ENCODE data around the gene UROC1. TPM values are rescaled to one million over a fixed set of nuclear protein-coding genes. Genes with fewer than 3 reads are reported as not detected.
A peak's percentile ranks its signal among the peaks of the same experiment; 100 is the strongest.

The UROC1 gene
- total RNA-seq, 1 donor from 2014 or later, result not detected

DNA sequence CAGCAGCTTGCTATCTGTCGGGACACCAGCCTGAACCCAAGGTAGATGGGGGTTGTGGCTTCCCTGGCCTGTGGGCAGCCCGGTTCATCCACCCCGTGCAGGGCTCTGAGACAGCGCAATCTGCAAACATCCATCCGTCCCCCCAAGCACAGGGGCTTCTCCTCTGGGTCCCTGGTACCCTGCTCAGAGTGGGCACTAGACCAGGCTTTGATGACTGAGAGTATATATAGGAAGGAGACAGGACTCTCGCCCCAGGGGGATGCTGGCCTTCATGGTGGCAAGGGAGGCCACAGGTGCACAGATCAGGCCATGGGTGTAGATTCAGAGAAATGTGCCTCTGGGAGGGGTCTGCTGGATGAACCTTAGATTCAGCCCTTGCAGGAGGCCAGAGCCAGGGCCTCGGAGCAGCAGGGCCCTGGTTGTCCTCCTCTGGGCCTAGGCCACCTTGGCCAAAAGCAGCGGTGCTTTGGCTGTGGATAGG lies 82.6 kb downstream of the UROC1 start:
- no peaks in the 10 kb centered on the region for H3K27me3 ChIP-seq (ENCODE audit: control insufficient read depth, insufficient read depth, low read length)
- peaks cover 11% of the 10 kb centered on the region for H3K36me3 ChIP-seq (ENCODE audit: control insufficient read depth, insufficient read depth, low read length)
- no peak overlapping the region for H3K4me3 ChIP-seq (ENCODE audit: low read depth, low read length)
- DNase-seq (ENCODE audit: low read depth) (no peak), FAIRE-seq (no peak)
- TF ChIP-seq, protein P1, sequence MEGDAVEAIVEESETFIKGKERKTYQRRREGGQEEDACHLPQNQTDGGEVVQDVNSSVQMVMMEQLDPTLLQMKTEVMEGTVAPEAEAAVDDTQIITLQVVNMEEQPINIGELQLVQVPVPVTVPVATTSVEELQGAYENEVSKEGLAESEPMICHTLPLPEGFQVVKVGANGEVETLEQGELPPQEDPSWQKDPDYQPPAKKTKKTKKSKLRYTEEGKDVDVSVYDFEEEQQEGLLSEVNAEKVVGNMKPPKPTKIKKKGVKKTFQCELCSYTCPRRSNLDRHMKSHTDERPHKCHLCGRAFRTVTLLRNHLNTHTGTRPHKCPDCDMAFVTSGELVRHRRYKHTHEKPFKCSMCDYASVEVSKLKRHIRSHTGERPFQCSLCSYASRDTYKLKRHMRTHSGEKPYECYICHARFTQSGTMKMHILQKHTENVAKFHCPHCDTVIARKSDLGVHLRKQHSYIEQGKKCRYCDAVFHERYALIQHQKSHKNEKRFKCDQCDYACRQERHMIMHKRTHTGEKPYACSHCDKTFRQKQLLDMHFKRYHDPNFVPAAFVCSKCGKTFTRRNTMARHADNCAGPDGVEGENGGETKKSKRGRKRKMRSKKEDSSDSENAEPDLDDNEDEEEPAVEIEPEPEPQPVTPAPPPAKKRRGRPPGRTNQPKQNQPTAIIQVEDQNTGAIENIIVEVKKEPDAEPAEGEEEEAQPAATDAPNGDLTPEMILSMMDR (IDR thresholded peaks at IDR 0.05; ENCODE audit: insufficient read depth, low read length, severe bottlenecking), result no peak

DNA sequence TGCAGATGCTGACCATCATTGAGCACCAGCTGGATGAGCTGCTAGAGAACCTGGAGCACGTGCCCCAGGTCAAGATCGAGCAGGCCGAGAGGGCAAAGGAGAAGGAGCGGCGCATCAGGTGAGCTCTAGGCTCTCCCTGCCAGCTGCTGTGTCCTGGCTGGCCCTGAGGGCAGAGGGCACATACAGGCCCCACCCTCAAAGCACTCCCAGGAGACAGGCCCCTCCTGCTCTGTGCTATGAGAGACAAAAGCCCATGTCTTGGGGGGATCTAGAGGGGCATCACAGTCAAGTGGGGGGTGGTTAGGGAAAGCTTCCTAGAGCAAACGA lies 83.3 kb downstream of the UROC1 start:
- no peak for FAIRE-seq

DNA sequence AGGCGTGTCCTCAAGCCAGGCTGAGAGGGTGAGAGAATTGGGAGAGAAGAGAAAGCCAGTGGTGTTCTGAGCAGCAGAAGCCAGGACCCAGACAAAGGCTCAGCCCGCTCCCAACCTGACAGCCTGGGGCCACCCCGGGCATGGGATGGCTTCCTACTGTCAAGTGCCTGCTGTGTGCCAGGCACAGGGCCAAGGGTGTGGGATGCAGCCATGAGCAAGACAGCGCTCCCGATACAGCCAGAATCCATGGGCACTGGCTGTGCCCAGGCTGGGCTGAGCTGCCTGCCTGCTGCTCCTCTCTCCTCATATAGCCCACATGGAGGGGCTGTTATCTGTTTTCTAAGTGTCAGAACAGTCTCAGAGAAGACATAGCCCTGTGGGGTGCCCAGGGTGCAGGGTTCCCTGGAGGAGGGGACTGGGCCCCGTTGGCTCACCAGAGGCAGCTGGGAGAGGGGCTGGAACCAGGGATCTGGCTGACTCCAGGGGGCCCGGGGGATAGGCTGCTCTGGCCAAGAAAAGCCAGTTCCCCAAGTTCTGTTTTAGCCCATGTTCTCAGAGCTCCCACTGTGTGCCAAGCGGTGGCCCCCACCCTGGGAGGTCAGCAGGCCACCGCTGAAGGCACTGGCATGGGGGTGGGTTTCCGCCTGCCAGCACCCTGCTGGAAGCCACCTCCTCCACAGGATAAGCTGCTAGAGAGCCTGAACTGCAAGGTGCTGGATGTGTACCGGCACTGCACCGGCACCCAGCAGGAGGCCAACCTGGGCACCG lies 83.9 kb downstream of the UROC1 start:
- Histone ChIP-seq H3K27me3 (ENCODE audit: control insufficient read depth, insufficient read depth, low read length) (no peaks in the 10 kb centered on the region), H3K4me3 (ENCODE audit: low read depth, low read length) (no peak overlapping the region), H3K36me3 (ENCODE audit: control insufficient read depth, insufficient read depth, low read length) (peaks cover 9% of the 10 kb centered on the region)
- TF ChIP-seq, protein P1 (IDR thresholded peaks at IDR 0.05; ENCODE audit: insufficient read depth, low read length, severe bottlenecking), result no peak
- no peak for DNase-seq (ENCODE audit: low read depth)
- no peak for FAIRE-seq

More for the DNA sequence above, 83.3 kb downstream of the UROC1 start:
- TF ChIP-seq, protein P1 (IDR thresholded peaks at IDR 0.05; ENCODE audit: insufficient read depth, low read length, severe bottlenecking), result no peak
- no peak for DNase-seq (ENCODE audit: low read depth)
- Histone ChIP-seq H3K4me3 (ENCODE audit: low read depth, low read length) (no peak overlapping the region), H3K36me3 (ENCODE audit: control insufficient read depth, insufficient read depth, low read length) (peaks cover 9% of the 10 kb centered on the region), H3K27me3 (ENCODE audit: control insufficient read depth, insufficient read depth, low read length) (no peaks in the 10 kb centered on the region)

DNA sequence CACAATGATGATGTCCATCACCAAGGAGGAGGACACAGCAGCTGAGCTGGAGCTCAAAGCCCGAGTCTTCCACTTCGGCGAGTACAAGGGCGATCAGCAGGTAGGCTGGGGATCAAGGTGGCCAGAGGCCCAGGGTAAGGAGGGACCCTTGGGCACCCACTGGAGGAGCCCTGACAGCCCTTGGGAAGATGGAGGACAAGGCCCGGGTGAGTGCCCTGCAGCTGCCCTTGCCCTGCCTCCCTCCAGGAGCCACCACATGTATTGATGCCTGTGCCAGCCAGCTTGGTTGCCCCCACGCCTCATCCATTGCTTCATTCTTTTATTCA lies 84.5 kb downstream of the UROC1 start:
- peaks cover 6% of the 10 kb centered on the region for H3K36me3 ChIP-seq (ENCODE audit: control insufficient read depth, insufficient read depth, low read length)
- no peaks in the 10 kb centered on the region for H3K27me3 ChIP-seq (ENCODE audit: control insufficient read depth, insufficient read depth, low read length)
- no peak overlapping the region for H3K4me3 ChIP-seq (ENCODE audit: low read depth, low read length)
- TF ChIP-seq, protein P1 (IDR thresholded peaks at IDR 0.05; ENCODE audit: insufficient read depth, low read length, severe bottlenecking), result no peak
- FAIRE-seq, result peak; percentile 68
- DNase-seq (ENCODE audit: low read depth), result no peak

DNA sequence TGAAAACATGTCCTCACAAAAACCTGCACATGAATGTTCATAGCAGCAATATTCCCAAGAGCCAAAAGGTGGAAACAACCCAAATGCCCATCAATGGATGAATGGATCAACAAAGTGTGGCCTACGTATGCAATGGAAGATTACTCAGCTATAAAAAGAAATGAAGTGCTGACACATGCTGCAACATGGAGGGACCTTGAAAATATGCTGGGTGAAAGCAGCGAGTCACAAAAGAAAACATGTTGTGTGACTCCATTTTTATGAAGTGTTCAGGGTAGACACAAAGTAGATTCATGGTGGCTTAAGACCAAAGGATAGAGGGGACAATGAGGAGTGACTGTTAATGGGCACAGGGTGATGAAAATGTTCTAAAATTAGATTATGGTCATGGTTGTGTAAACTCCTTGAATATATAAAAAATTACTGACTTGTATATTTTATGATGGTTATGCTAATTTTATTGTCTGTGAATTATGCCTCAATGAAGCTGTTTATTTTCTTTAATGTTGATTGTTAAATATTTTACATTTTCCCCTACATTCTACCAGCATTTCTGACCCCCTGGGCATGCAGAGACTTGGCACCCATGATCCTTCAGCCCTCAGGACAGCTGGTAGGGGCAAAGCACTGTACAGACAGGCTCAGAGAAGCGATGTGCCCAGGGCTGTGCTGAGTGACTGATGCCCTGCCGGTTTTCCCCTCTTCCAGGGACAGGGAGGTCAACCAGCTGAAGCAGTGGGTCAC lies 85.0 kb downstream of the UROC1 start:
- no peak for FAIRE-seq
- no peaks in the 10 kb centered on the region for H3K27me3 ChIP-seq (ENCODE audit: control insufficient read depth, insufficient read depth, low read length)
- peaks cover 3% of the 10 kb centered on the region for H3K36me3 ChIP-seq (ENCODE audit: control insufficient read depth, insufficient read depth, low read length)
- no peak overlapping the region for H3K4me3 ChIP-seq (ENCODE audit: low read depth, low read length)
- peak; percentile 67 for DNase-seq (ENCODE audit: low read depth)
- TF ChIP-seq, protein P1 (IDR thresholded peaks at IDR 0.05; ENCODE audit: insufficient read depth, low read length, severe bottlenecking), result no peak

Other genes with a start within 250 kb of the UROC1 start
- gene KLF15, start 160.4 kb downstream of the UROC1 start, total RNA-seq, result 0.26 and 3.4 TPM in 2 replicates
- not detected in 2 replicates for gene CFAP100, start 122.9 kb downstream of the UROC1 start, total RNA-seq
- 21.9 and 23.3 TPM in 2 replicates for gene ZXDC, start 41.9 kb downstream of the UROC1 start, total RNA-seq
- not detected in 2 replicates for gene CHST13, start 6.4 kb upstream of the UROC1 start, total RNA-seq
- gene C3orf22, start 41.2 kb upstream of the UROC1 start, total RNA-seq, result not detected in 2 replicates
- 9.9 and 10.3 TPM in 2 replicates for gene TXNRD3, start 137.4 kb upstream of the UROC1 start, total RNA-seq
- 25.5 and 36.6 TPM in 2 replicates for gene CHCHD6, start 186.5 kb upstream of the UROC1 start, total RNA-seq